GM20000 (cell line): ENCODE results near the gene ADGRB3.

Experiments used
- DNase-seq: peaks from one replicate; pipeline ENCODE4 v3.0.0; 2012; ENCODE audit warnings: low spot score
- CTCF ChIP-seq: IDR thresholded peaks from 2 replicates; pipeline ENCODE4 v1.5.1; 2012; ENCODE audit warnings: mild to moderate bottlenecking, control low read depth; ENCODE audit errors: extremely low read depth, missing control alignments

The ADGRB3 gene

GRCh38 chr6:69232008-69232407 lies 596.9 kb downstream of the ADGRB3 start:
- no peak for TF ChIP-seq CTCF

GRCh38 chr6:69232496-69232895 lies 597.4 kb downstream of the ADGRB3 start:
- no peak for DNase-seq
- TF ChIP-seq CTCF: no peak

More at GRCh38 chr6:69232008-69232407, 596.9 kb downstream of the ADGRB3 start:
- no peak for DNase-seq

GRCh38 chr6:69232911-69233448 lies 597.9 kb downstream of the ADGRB3 start:
- no peak for TF ChIP-seq CTCF
- peak; percentile 60 for DNase-seq

- no peak for DNase-seq
- TF ChIP-seq CTCF: no peak
Measured at GRCh38 chr6:69238067-69238466, 603.0 kb downstream of the ADGRB3 start.

- no peak for TF ChIP-seq CTCF
- no peak for DNase-seq
Measured at GRCh38 chr6:69246983-69247382, 611.9 kb downstream of the ADGRB3 start.

- no peak for TF ChIP-seq CTCF
- DNase-seq: no peak
Measured at GRCh38 chr6:69261010-69261409, 625.9 kb downstream of the ADGRB3 start.

GRCh38 chr6:69263297-69263696 lies 628.2 kb downstream of the ADGRB3 start:
- TF ChIP-seq CTCF: no peak
- no peak for DNase-seq

GRCh38 chr6:69265090-69265489 lies 630.0 kb downstream of the ADGRB3 start:
- no peak for DNase-seq

More at GRCh38 chr6:69265090-69265489, 630.0 kb downstream of the ADGRB3 start:
- no peak for TF ChIP-seq CTCF
